NOMO-1 treated with DMSO at 0.1 percent for 48 hours (cell line): Measurements from ENCODE around the gene GABRQ.
"Not testable (repeated sequence)": the region's sequence is repeated elsewhere in the genome, so short reads cannot be mapped to it uniquely, and the experiment has no call there.

Source experiments
- DNase-seq: peaks from one replicate; lab custom pipeline; 2025; ENCODE audit not compliant: unreplicated experiment; lab: John Stamatoyannopoulos, UW

GABRQ gene

DNA sequence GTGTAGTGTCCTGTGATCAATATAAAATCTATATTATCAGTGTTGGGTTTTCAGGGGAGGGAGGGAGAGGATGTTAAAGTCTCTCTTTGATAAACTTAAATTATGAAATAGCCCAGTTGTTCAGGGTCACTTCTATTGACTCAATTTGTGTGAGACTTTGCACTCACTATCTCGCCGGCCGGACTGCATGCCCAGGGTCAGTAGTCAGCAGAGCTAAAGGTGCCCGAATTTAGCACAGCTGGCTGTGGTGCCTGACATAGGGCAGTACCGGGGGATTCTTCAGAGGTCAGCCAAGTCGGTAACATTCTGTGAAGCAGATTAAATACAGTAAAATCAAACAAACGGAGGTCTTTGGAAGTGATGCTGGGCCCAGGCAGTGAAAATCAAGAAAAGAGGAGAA is 19.2 kb downstream of the GABRQ start:
- DNase-seq: no peak

DNA sequence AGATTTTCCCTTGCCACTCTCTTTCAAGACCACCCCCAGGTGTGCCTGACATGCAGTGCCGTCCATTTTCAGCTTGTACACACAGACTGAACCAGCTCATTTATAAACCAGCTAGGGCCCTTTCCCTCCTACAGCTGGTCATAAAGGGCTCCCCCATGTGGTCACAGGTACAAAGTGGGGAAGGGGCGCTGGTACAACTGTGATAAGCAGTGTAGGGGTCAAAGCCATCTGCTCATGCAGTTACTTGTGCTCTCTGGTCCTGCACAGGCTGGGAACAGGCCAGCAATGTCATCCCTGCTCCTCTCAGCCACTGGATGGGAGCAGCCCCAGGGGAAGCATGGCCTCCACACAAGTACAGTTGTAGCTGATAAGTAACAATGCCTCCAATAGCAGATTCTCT is 20.6 kb downstream of the GABRQ start:
- DNase-seq: no peak

DNA sequence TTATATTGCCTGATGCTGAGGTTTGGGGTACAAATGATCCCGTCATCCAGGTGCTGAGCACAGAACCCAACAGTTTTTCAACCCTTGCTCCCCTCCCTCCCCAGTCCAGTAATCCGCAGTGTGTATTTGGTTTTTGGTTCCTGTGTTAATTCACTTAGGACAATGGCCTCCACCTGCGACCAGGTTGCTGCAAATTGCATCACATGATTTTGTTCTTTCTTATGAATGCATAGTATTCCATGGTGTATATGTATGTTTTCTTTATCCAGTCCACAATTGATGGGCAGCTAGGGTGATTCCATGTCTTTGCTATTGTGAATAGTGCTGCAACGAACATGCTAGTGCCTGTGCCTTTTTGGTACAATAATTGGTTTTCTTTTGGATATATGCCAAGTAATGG is 25.4 kb downstream of the GABRQ start:
- DNase-seq: no peak

DNA sequence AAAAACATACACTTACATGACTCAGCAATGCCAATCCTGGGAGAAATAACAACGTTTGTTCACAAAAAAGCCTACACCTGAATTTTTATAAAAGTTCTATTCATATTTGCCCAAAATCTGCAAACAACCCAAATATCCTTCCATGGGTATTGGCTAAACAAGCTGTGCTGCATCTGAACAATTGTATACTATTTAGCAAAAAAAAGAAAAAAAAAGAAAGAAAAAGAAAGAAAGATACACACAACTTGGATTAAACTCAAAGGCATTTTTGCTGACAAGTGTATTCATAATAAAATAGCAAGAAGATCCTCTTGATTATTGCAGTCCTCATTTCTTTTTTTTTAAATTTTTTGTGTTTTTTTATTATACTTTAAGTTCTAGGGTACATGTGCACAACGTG is 36.4 kb downstream of the GABRQ start:
- no peak for DNase-seq

DNA sequence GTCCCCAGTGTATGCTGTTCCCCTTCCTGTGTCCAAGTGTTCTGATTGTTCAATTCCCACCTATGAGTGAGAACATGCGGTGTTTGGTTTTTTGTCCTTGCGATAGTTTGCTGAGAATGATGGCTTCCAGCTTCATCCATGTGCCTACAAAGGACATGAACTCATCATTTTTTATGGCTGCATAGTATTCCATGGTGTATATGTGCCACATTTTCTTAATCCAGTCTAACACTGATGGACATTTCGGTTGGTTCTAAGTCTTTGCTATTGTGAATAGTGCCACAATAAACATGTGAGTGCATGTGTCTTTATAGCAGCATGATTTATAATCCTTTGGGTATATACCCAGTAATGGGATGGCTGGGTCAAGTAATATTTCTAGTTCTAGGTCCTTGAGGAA is 37.0 kb downstream of the GABRQ start:
- DNase-seq: not testable (repeated sequence)

DNA sequence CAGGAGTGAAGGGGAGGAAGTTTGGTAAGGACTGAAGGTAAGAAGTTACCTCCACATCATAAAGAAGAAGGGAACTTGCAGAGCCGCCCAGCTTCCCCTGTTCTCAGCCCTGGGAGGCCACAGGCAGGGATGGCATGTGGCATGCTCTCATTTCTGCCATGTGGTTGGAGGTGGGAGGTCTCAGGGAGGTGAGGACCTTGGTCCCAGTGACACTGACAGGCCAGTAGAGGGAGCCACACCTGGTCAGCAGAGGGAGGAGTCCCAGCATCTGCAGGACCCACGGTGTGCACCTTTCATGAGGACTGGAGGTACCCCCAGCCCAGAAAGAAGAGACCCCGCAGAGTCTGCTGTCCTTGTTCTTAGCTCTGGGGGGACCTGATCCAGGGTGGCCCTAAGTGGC is 43.3 kb downstream of the GABRQ start:
- DNase-seq: not testable (repeated sequence)

DNA sequence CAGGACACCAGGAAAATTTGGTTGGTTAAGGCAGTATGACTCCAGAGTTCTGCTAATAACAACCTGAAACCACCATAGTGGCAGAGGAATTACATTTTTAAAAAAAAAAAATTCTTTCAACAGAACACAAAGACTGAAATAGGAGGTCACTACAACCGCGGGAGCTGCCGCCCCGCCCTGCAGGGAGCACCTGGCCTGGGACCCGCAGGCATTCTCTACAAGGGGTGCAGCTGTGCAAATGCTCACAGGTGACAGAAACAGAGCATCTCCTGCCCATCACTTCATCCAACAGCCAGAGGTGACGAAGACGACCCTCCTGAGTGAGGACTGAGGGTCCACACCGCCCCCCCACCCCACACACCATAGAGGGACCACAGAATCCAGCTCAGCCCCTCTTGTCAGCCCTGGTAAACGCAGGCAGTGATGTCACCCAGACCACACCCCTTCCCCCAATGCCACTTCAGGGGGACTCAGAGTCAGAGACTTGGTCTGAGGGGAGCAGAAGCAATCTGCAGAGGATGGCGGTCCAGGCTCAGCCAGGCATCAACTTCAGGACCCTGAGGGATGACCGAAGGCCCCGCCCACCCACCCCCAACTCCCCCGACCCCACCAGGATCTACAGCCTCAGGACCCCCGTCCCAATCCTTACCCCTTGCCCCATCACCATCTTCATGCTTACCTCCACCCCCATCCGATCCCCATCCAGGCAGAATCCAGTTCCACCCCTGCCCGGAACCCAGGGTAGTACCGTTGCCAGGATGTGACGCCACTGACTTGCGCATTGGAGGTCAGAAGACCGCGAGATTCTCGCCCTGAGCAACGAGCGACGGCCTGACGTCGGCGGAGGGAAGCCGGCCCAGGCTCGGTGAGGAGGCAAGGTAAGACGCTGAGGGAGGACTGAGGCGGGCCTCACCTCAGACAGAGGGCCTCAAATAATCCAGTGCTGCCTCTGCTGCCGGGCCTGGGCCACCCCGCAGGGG is 60.5 kb downstream of the GABRQ start, which contains the start of gene MAGEA3:
Gene MAGEA3 (plus strand): TSS at position 843 of the 980 bp plus-strand sequence. CDS start 2,039 bp downstream, outside the sequence.
- DNase-seq: not testable (repeated sequence)

DNA sequence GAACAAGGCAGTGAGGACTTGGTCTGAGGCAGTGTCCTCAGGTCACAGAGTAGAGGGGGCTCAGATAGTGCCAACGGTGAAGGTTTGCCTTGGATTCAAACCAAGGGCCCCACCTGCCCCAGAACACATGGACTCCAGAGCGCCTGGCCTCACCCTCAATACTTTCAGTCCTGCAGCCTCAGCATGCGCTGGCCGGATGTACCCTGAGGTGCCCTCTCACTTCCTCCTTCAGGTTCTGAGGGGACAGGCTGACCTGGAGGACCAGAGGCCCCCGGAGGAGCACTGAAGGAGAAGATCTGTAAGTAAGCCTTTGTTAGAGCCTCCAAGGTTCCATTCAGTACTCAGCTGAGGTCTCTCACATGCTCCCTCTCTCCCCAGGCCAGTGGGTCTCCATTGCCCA is 62.7 kb downstream of the GABRQ start:
- DNase-seq: not testable (repeated sequence)

DNA sequence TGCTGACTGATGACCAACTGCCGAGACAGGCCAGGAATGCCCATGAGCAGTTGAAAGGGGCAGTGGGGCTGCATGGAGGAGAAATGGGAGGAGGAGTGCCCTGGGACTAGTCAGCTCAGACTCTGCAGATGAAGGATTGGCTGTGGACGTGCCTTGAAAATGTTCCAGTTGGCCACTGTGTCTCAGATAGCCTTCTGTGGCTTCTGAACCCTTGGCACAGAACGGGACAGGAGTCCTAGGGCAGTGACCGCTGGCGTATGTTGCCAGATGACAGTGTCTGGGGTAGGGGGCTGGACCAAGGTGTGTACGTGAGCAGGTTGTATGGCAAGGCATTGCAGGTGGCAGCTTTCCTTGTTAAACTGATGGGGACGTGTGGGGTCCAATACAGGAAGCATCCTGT is 68.8 kb downstream of the GABRQ start:
- DNase-seq: not testable (repeated sequence)
